MCF 10A (cell line): ENCODE results near the gene DUSP11. TPM values are rescaled to one million over a fixed set of nuclear protein-coding genes. Genes with fewer than 3 reads are reported as not detected.

Experiments used
- BruUV-seq: library from RNA; stranded (reverse); fragments of 400-500 nt; replicated peaks from 2 replicates; lab custom pipeline; 2021; lab: Mats Ljungman, UMichigan
- CTCF ChIA-PET: fragments of 300-600 bp; sonication (Branson Sonifier 250); formaldehyde crosslinking; extraction: SDS; loops from one replicate; lab custom pipeline; 2021; ENCODE audit warnings: antibody characterized with exemption, inconsistent platforms; lab: Yijun Ruan, JAX
- POLR2A ChIA-PET: fragments of 300-600, 350-650 bp; sonication (Branson Sonifier 250); formaldehyde crosslinking; extraction: SDS; loops from one replicate; lab custom pipeline; 2020; ENCODE audit warnings: antibody characterized with exemption, inconsistent platforms; lab: Yijun Ruan, JAX
- DNase-seq: peaks from one replicate; pipeline ENCODE4 v3.0.0-alpha.2; 2018; ENCODE audit not compliant: unreplicated experiment
- H3K27ac Mint-ChIP-seq: one replicate; pipeline ENCODE4 v1.8.0; 2022; ENCODE audit warnings: mild to moderate bottlenecking, low read depth, mixed read lengths; ENCODE audit not compliant: unreplicated experiment
- H3K27me3 Mint-ChIP-seq: one replicate; pipeline ENCODE4 v1.8.0; 2022; ENCODE audit warnings: mixed read lengths; ENCODE audit not compliant: insufficient read depth, unreplicated experiment
- H3K36me3 Mint-ChIP-seq: one replicate; pipeline ENCODE4 v1.8.0; 2022; ENCODE audit warnings: mild to moderate bottlenecking, moderate library complexity, mixed read lengths; ENCODE audit not compliant: insufficient read depth, unreplicated experiment
- H3K4me1 Mint-ChIP-seq: one replicate; pipeline ENCODE4 v1.8.0; 2022; ENCODE audit warnings: mixed read lengths; ENCODE audit not compliant: insufficient read depth, unreplicated experiment
- H3K4me3 Mint-ChIP-seq: one replicate; pipeline ENCODE4 v1.8.0; 2022; ENCODE audit warnings: mild to moderate bottlenecking, moderate library complexity, mixed read lengths; ENCODE audit not compliant: unreplicated experiment
- H3K9me3 Mint-ChIP-seq: one replicate; pipeline ENCODE4 v1.8.0; 2022; ENCODE audit warnings: mixed read lengths; ENCODE audit not compliant: unreplicated experiment
- CTCF ChIP-seq: fragments of 200-600 bp; IDR thresholded peaks from one replicate; pipeline ENCODE4 v1.8.0; 2022; ENCODE audit warnings: antibody characterized with exemption, mild to moderate bottlenecking; ENCODE audit not compliant: unreplicated experiment
- intact Hi-C: fragments of 100-400 bp; cut with micrococcal nuclease; formaldehyde crosslinking; loops from 2 replicates; pipeline ENCODE4 v1.14.1; 2022
- total RNA-seq: library from RNA; stranded (reverse); gene quantifications from 2 replicates; pipeline ENCODE4 v1.2.3, GENCODE V29; 2022

DUSP11 gene
- total RNA-seq, 1 experiment from 2014 or later, result 45.0 TPM

DNA sequence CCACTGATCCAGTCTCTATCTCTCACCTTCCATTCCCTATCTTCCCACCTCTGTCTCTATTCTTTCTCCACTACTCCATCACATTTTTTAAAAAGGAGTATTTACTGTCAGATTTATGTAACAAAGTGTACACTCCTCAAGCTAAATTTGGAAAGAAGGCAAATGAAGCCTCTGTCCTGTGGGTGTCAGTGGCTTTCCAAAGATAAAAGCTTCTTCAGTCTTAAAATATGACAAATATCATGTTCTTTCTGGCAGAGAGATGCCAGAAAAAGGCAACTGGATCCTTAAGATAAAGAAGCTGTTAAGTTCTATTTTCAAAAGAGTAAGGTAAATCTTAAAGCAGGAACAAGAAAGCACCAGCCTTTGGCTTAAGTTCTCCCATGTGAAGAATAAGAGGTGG, 7.1 kb downstream of the DUSP11 start:
- Mint-ChIP-seq H3K27ac (peak overlapping the region; percentile 7), H3K4me3 (no peak overlapping the region), H3K27me3 (no peaks in the 10 kb centered on the region), H3K36me3 (peaks cover 95% of the 10 kb centered on the region), H3K4me1 (peaks cover 28% of the 10 kb centered on the region), H3K9me3 (no peaks in the 10 kb centered on the region)
- no peak for TF ChIP-seq CTCF
- BruUV-seq, result no TSS peak
- ChIA-PET POLR2A (interaction anchor here (0.9 to 1.4 kb wide), 2 partner anchors 9 to 17 kb away, joined by 3 to 4 read pairs; no protein-coding TSS in a partner anchor), CTCF (interaction anchor here (1.0 kb wide), 1 partner anchor 8 kb away, joined by 3 read pairs; no protein-coding TSS in a partner anchor)
- no peak for DNase-seq
- intact Hi-C loops, result no loop called here

- no peaks in the 10 kb centered on the region for H3K27me3 Mint-ChIP-seq
- intact Hi-C loops, result no loop called here
- no peak overlapping the region for H3K4me3 Mint-ChIP-seq
- peaks cover 97% of the 10 kb centered on the region for H3K36me3 Mint-ChIP-seq
- peak overlapping the region; percentile 44 for H3K27ac Mint-ChIP-seq
- TF ChIP-seq CTCF, result no peak
- DNase-seq, result no peak
- ChIA-PET CTCF (no interaction called here), POLR2A (no interaction called here)
- H3K4me1 Mint-ChIP-seq, result peaks cover 23% of the 10 kb centered on the region
- BruUV-seq, result no TSS peak
- no peaks in the 10 kb centered on the region for H3K9me3 Mint-ChIP-seq
Measured at GRCh38 chr2:73770725-73771124, 9.2 kb downstream of the DUSP11 start.

DNA sequence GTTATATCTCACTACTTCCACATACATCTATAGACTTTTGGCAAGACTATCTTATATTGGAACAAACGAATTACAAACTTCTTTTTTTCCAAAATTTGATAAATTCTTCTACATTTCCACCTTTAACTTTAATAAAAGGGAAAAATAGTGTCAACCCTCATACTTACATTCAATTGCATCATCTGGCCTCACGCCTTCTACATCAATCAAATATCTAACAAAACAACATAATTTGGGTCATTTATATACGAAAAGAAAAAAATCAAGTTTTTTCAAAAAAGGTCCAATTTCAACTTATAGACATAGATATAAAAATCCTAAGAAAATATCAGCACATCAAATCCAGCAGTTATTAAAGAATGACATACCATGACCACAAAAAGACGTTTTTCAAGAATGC, 12.9 kb downstream of the DUSP11 start:
- Mint-ChIP-seq H3K9me3 (no peaks in the 10 kb centered on the region), H3K4me1 (peaks cover 17% of the 10 kb centered on the region), H3K27me3 (no peaks in the 10 kb centered on the region), H3K36me3 (peaks cover 99% of the 10 kb centered on the region), H3K27ac (no peak overlapping the region), H3K4me3 (no peak overlapping the region)
- no peak for DNase-seq
- POLR2A ChIA-PET, result no interaction called here
- intact Hi-C loops, result no loop called here
- no TSS peak for BruUV-seq
- CTCF ChIA-PET, result no interaction called here
- TF ChIP-seq CTCF, result no peak

GRCh38 chr2:73766349-73766748, 13.6 kb downstream of the DUSP11 start:
- H3K27me3 Mint-ChIP-seq, result no peaks in the 10 kb centered on the region
- CTCF ChIA-PET, result no interaction called here
- no peak overlapping the region for H3K27ac Mint-ChIP-seq
- DNase-seq, result no peak
- no TSS peak for BruUV-seq
- H3K9me3 Mint-ChIP-seq, result no peaks in the 10 kb centered on the region
- TF ChIP-seq CTCF, result no peak
- POLR2A ChIA-PET, result interaction anchor here (1.2 kb wide), 1 partner anchor 9 kb away, joined by 3 read pairs; no protein-coding TSS in a partner anchor
- intact Hi-C loops, result no loop called here
- peaks cover 17% of the 10 kb centered on the region for H3K4me1 Mint-ChIP-seq
- no peak overlapping the region for H3K4me3 Mint-ChIP-seq
- H3K36me3 Mint-ChIP-seq, result peaks cover 99% of the 10 kb centered on the region
